Kidney (tissue), 14 donors: Measurements from ENCODE around the gene GULP1. TPM values are rescaled to one million over a fixed set of nuclear protein-coding genes. Genes with fewer than 3 reads are reported as not detected.

ENCODE experiments used
- DNase-seq, 5 donors: peaks; one replicate each; pipeline ENCODE4 v3.0.0-alpha.2; 2013 to 2020
- FAIRE-seq: peaks from 2 replicates; lab custom pipeline; 2012; peaks lifted over from hg19 to GRCh38; lab: Jason Lieb, UNC
- H3K27ac ChIP-seq, 2 donors: one replicate each; pipeline ENCODE4 v1.7.0; 2013; ENCODE audit warnings: low read depth in 2 of 2, low read length in 2 of 2, inconsistent platforms in 1 of 2
- H3K27me3 ChIP-seq: one replicate; pipeline ENCODE4 v1.7.1; 2013; ENCODE audit warnings: low read length, inconsistent platforms; ENCODE audit not compliant: control insufficient read depth, insufficient read depth
- H3K36me3 ChIP-seq, 3 donors: one replicate each; pipeline versions ENCODE4 v1.7.0 to v1.7.1; 2013; ENCODE audit warnings: low read length in 3 of 3, control low read depth in 1 of 3, inconsistent platforms in 1 of 3; ENCODE audit not compliant: insufficient read depth in 3 of 3, control insufficient read depth in 2 of 3
- H3K4me1 ChIP-seq, 3 donors: one replicate each; pipeline versions ENCODE4 v1.7.0 to v1.7.1; 2013; ENCODE audit warnings: low read length in 3 of 3, inconsistent platforms in 1 of 3, low read depth in 1 of 3; ENCODE audit not compliant: control insufficient read depth in 2 of 3, insufficient read depth in 2 of 3
- H3K4me3 ChIP-seq, 3 donors: one replicate each; pipeline versions ENCODE4 v1.7.0 to v1.8.1; 2013; ENCODE audit warnings: low read length in 3 of 3, control low read depth in 1 of 3, inconsistent platforms in 1 of 3
- H3K9ac ChIP-seq, 3 donors: one replicate each; pipeline versions ENCODE4 v1.7.0 to v1.7.1; 2013; ENCODE audit warnings: low read length in 3 of 3, control low read depth in 1 of 3, inconsistent platforms in 1 of 3
- H3K9me3 ChIP-seq, 3 donors: one replicate each; pipeline versions ENCODE4 v1.7.0 to v1.7.1; 2013; ENCODE audit warnings: low read length in 3 of 3, control low read depth in 1 of 3, inconsistent platforms in 1 of 3; ENCODE audit not compliant: control insufficient read depth in 2 of 3, insufficient read depth in 1 of 3
- CTCF ChIP-seq: IDR thresholded peaks from 3 replicates; pipeline ENCODE4 v1.5.1; 2012; ENCODE audit warnings: mild to moderate bottlenecking, moderate library complexity, borderline replicate concordance; ENCODE audit not compliant: insufficient read depth; ENCODE audit errors: extremely low read depth
- intact Hi-C: fragments of 100-400 bp; cut with DNase I; formaldehyde crosslinking; loops from one replicate; pipeline ENCODE4 v1.11.1; 2022
- polyA plus RNA-seq: library from polyadenylated mRNA; stranded (reverse); fragments of 350-450 nt; fragmentation: Illumina TruSeq; extraction: RNeasy Lipid Tissue Mini Kit (QIAGEN cat#74804); gene quantifications from one replicate; pipeline ENCODE4 v1.2.3, GENCODE V29; 2014; ENCODE audit warnings: low read depth, low replicate concordance; ENCODE audit not compliant: insufficient read depth
- total RNA-seq: library from RNA; stranded (reverse); fragmentation: NEBNext Ultra II Directional; extraction: Animal tissue kit (Norgen Biotek cat#: 25700); gene quantifications from one replicate; pipeline ENCODE4 v1.2.1, GENCODE V29; 2021
- donor health status: control.
- donor health status: control.
- donor health status: control.
- donor health status: control.
- donor health status: control.
- donor health status: DM: yes; HTN: yes; CAD: no.
- donor health status: Normal renal cell carcinoma (clear cell type).

Gene GULP1
- total and polyA plus RNA-seq, 2 donors from 2014 or later, result 12.2 to 34.4 TPM

DNA sequence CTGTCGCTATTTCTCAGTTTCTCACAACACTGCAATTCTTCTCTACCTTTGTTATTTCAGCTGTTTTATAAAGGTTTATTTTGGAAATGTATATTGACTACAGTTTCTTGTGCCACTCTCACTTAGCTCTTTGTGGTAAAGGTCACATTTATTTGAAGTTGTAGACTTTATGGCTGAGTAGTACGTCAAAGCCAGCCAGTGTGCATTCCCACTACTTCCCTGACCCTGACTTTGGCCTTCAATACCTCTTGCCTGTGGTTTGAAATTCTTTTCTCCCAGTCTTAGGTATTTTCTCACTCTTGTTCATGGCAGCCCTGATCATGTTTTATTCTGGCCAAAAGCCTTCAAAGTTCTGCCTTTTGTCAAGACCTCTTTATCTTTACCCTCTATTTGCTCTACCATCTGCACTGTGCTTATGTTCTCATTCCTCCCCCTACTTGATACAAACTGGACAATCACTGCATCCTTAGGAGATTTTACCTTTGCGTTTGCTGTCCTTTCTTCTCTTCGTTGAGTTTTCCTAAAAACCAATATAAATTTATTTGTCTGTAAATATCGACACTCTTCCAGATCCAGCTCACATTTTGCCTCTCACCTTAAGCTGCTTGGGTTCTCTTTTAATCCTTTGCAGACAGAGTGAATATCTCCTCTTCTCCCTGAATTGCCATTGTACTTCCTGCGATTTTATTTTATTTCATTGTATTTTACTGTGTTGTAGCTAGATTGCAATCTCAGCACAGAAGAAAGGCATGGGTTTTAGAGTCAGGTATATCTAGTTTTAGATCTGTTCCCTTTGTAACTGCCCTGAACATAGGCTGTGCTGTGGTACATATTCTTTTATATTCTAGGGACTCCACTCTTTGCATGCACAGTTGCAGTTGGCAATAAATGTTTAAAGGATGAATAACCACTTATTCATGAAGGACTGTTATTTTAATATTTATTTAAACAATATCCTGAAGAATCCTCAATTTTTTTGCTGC, 31.2 kb downstream of the GULP1 start:
- DNase-seq (no peak), FAIRE-seq (no peak)
- TF ChIP-seq CTCF, result no peak
- no peaks in the 10 kb centered on the region for H3K9me3 ChIP-seq
- peaks cover 0 to 10% (median 8%) of the 10 kb centered on the region in 3 donors for H3K4me1 ChIP-seq
- no peak overlapping the region for H3K27ac ChIP-seq
- no peaks in the 10 kb centered on the region for H3K27me3 ChIP-seq
- no peak overlapping the region for H3K9ac ChIP-seq
- no peaks in the 10 kb centered on the region for H3K36me3 ChIP-seq
- intact Hi-C loops, result no loop called here
- no peak overlapping the region for H3K4me3 ChIP-seq

GRCh38 chr2:188324067-188324466, 32.4 kb downstream of the GULP1 start:
- peaks cover 0 to 10% (median 8%) of the 10 kb centered on the region in 3 donors for H3K4me1 ChIP-seq
- DNase-seq (no peak), FAIRE-seq (no peak)
- no peak for TF ChIP-seq CTCF
- no peaks in the 10 kb centered on the region for H3K36me3 ChIP-seq
- no peak overlapping the region for H3K27ac ChIP-seq
- intact Hi-C loops, result no loop called here
- H3K27me3 ChIP-seq, result no peaks in the 10 kb centered on the region
- no peaks in the 10 kb centered on the region for H3K9me3 ChIP-seq
- H3K9ac ChIP-seq, result no peak overlapping the region
- H3K4me3 ChIP-seq, result no peak overlapping the region

- FAIRE-seq, result no peak
- intact Hi-C loops, result no loop called here
- H3K4me3 ChIP-seq, result no peak overlapping the region
- H3K27me3 ChIP-seq, result no peaks in the 10 kb centered on the region
- no peaks in the 10 kb centered on the region for H3K36me3 ChIP-seq
- H3K4me1 ChIP-seq, result peaks cover 0 to 10% (median 8%) of the 10 kb centered on the region in 3 donors
- H3K9ac ChIP-seq, result no peak overlapping the region
- TF ChIP-seq CTCF, result no peak
- DNase-seq, result no peak
- no peak overlapping the region for H3K27ac ChIP-seq
- no peaks in the 10 kb centered on the region for H3K9me3 ChIP-seq
Observed at GRCh38 chr2:188326290-188326668, 34.6 kb downstream of the GULP1 start.
